Upper lobe of left lung (tissue), 4 donors: ENCODE results near the gene RRH.

Source experiments
- CTCF ChIP-seq, 6 experiments: fragments of 450-650 bp in 4 of 6; fragments of 200-600 bp in 2 of 6; sonication (generic) in 2 of 6; IDR thresholded peaks; one replicate each; pipeline ENCODE4 v1.5.1; 2016 to 2019; ENCODE audit warnings: antibody characterized with exemption in 6 of 6
- EP300 ChIP-seq, 4 donors: sonication (generic); formaldehyde crosslinking; IDR thresholded peaks; one replicate each; pipeline ENCODE4 v1.5.1; 2017; ENCODE audit warnings: antibody characterized with exemption in 4 of 4, control low read depth in 2 of 4

- TF ChIP-seq CTCF (IDR thresholded peaks at IDR 0.05) (no peak), EP300 (IDR thresholded peaks at IDR 0.05) (no peak)
Measured at GRCh38 chr4:109872065-109872464, 44.3 kb downstream of the RRH start.
